Tibial nerve (tissue), 4 donors: ENCODE data around the gene AQP12A. TPM values are rescaled to one million over a fixed set of nuclear protein-coding genes. Genes with fewer than 3 reads are reported as not detected.

Experiments used
- DNase-seq, 2 donors: peaks; one replicate each; pipeline ENCODE4 v3.0.0-alpha.2; 2019; ENCODE audit warnings: low spot score in 2 of 2
- H3K27ac ChIP-seq, 4 donors: fragments of 200-600 bp; sonication (generic) in 3 of 4; one replicate each; pipeline ENCODE4 v1.5.1; 2017 to 2019; ENCODE audit warnings: mild to moderate bottlenecking in 1 of 4
- H3K27me3 ChIP-seq, 2 donors: fragments of 200-600 bp; sonication (generic) in 1 of 2; one replicate each; pipeline versions ENCODE4 v1.5.1 to v1.6.0; 2017 to 2019
- H3K36me3 ChIP-seq, 3 donors: fragments of 200-600 bp; sonication (generic); one replicate each; pipeline ENCODE4 v1.5.1; 2018 to 2019
- H3K4me1 ChIP-seq, 4 donors: fragments of 200-600 bp; sonication (generic) in 3 of 4; one replicate each; pipeline ENCODE4 v1.5.1; 2017 to 2019
- H3K4me3 ChIP-seq, 4 donors: fragments of 200-600 bp; sonication (generic) in 3 of 4; one replicate each; pipeline ENCODE4 v1.5.1; 2017 to 2019; ENCODE audit warnings: mild to moderate bottlenecking in 1 of 4, moderate library complexity in 1 of 4
- H3K9me3 ChIP-seq, 4 donors: fragments of 200-600 bp; sonication (generic) in 3 of 4; one replicate each; pipeline ENCODE4 v1.5.1; 2017 to 2019
- CTCF ChIP-seq, 5 experiments: fragments of 200-600 bp in 3 of 5; fragments of 450-650 bp in 2 of 5; sonication (generic) in 3 of 5; IDR thresholded peaks; one replicate each; pipeline ENCODE4 v1.5.1; 2016 to 2019; ENCODE audit warnings: antibody characterized with exemption in 5 of 5, mild to moderate bottlenecking in 3 of 5, moderate library complexity in 2 of 5
- EP300 ChIP-seq, 2 donors: sonication (generic); formaldehyde crosslinking; IDR thresholded peaks; one replicate each; pipeline ENCODE4 v1.6.1; 2017; ENCODE audit warnings: antibody characterized with exemption in 2 of 2, mild to moderate bottlenecking in 1 of 2
- POLR2A ChIP-seq, 2 donors: fragments of 450-650 bp; IDR thresholded peaks; one replicate each; pipeline ENCODE4 v1.6.1; 2017; ENCODE audit warnings: antibody characterized with exemption in 2 of 2, mild to moderate bottlenecking in 2 of 2, moderate library complexity in 2 of 2
- WGBS, 2 donors: methylation state at CpG; one replicate each; pipeline ENCODE4 v1.1.5; 2018; 5-methylcytosine and 5-hydroxymethylcytosine counted together
- small RNA-seq: library from RNA; depleted of rRNA; stranded (forward); fragments of <200 nt; gene quantifications from one replicate; pipeline ENCODE3, GENCODE V24; 2016
- total RNA-seq, 4 donors: library from RNA; depleted of rRNA; stranded (reverse); fragments of >200 nt; gene quantifications; one replicate each; pipeline ENCODE4 v1.1.0, GENCODE V29; 2016

Gene AQP12A
- total RNA-seq, 4 donors from 2014 or later: 1.2 TPM; not detected in 3

GRCh38 chr2:240742602-240743095 is 51.0 kb downstream of the AQP12A start:
- TF ChIP-seq CTCF (IDR thresholded peaks at IDR 0.05): no peak
- TF ChIP-seq POLR2A (IDR thresholded peaks at IDR 0.05): no peak
- no peak for TF ChIP-seq EP300 (IDR thresholded peaks at IDR 0.05)
- Histone ChIP-seq H3K4me3 (no peak overlapping the region), H3K27me3 (no peaks in the 10 kb centered on the region), H3K36me3 (peaks cover 0 to 52% (median 0%) of the 10 kb centered on the region in 3 donors), H3K4me1 (no peaks in the 10 kb centered on the region), H3K9me3 (no peaks in the 10 kb centered on the region), H3K27ac (no peak overlapping the region)
- DNase-seq: no peak
- 80 to 86% methylated on average over 7 to 13 of the region's 13 CpGs for WGBS, 2 donors

GRCh38 chr2:240745456-240745855 is 53.8 kb downstream of the AQP12A start:
- WGBS, 2 donors: 92 to 96% methylated on average over 15 of the region's 15 CpGs
- Histone ChIP-seq H3K9me3 (no peaks in the 10 kb centered on the region), H3K36me3 (peaks cover 0 to 46% (median 0%) of the 10 kb centered on the region in 3 donors), H3K27ac (no peak overlapping the region), H3K4me1 (no peaks in the 10 kb centered on the region), H3K4me3 (no peak overlapping the region), H3K27me3 (no peaks in the 10 kb centered on the region)
- DNase-seq: no peak
- TF ChIP-seq POLR2A (IDR thresholded peaks at IDR 0.05) (no peak), CTCF (IDR thresholded peaks at IDR 0.05) (no peak), EP300 (IDR thresholded peaks at IDR 0.05) (no peak)

- H3K4me3 ChIP-seq: no peak overlapping the region
- WGBS, 2 donors: 78 to 88% methylated on average over 12 to 13 of the region's 15 CpGs
- no peaks in the 10 kb centered on the region for H3K4me1 ChIP-seq
- H3K36me3 ChIP-seq: peaks cover 0 to 50% (median 0%) of the 10 kb centered on the region in 3 donors
- no peaks in the 10 kb centered on the region for H3K9me3 ChIP-seq
- H3K27ac ChIP-seq: no peak overlapping the region
- no peak for DNase-seq
- no peaks in the 10 kb centered on the region for H3K27me3 ChIP-seq
- TF ChIP-seq EP300 (IDR thresholded peaks at IDR 0.05) (no peak), POLR2A (IDR thresholded peaks at IDR 0.05) (no peak), CTCF (IDR thresholded peaks at IDR 0.05) (no peak)
These were observed 54.3 kb downstream of the AQP12A start for GRCh38 chr2:240745962-240746361.

- no peaks in the 10 kb centered on the region for H3K4me1 ChIP-seq
- 93 to 94% methylated on average over 16 of the region's 16 CpGs for WGBS, 2 donors
- H3K36me3 ChIP-seq: peaks cover 0 to 49% (median 0%) of the 10 kb centered on the region in 3 donors
- no peaks in the 10 kb centered on the region for H3K9me3 ChIP-seq
- H3K27ac ChIP-seq: no peak overlapping the region
- no peak overlapping the region for H3K4me3 ChIP-seq
- no peak for DNase-seq
- H3K27me3 ChIP-seq: no peaks in the 10 kb centered on the region
- TF ChIP-seq CTCF (IDR thresholded peaks at IDR 0.05) (no peak), EP300 (IDR thresholded peaks at IDR 0.05) (no peak), POLR2A (IDR thresholded peaks at IDR 0.05) (no peak)
These were observed 55.0 kb downstream of the AQP12A start for GRCh38 chr2:240746671-240747070.

GRCh38 chr2:240747256-240747655 is 55.6 kb downstream of the AQP12A start:
- H3K36me3 ChIP-seq: peaks cover 0 to 49% (median 0%) of the 10 kb centered on the region in 3 donors
- TF ChIP-seq POLR2A (IDR thresholded peaks at IDR 0.05) (no peak), EP300 (IDR thresholded peaks at IDR 0.05) (no peak), CTCF (IDR thresholded peaks at IDR 0.05) (no peak)
- WGBS, 2 donors: 91 to 92% methylated on average over 5 to 11 of the region's 11 CpGs
- H3K27ac ChIP-seq: no peak overlapping the region
- no peak for DNase-seq
- H3K9me3 ChIP-seq: no peaks in the 10 kb centered on the region
- H3K4me3 ChIP-seq: no peak overlapping the region
- H3K27me3 ChIP-seq: no peaks in the 10 kb centered on the region
- no peaks in the 10 kb centered on the region for H3K4me1 ChIP-seq

Small RNA genes within 50 kb of the gene (small RNA-seq; reads per million reads assigned to genes)
- not detected for gene AC011298.3

Other genes with a start within 250 kb of the AQP12A start
- 10 to 100 TPM; 14.2 to 24.0 (median 21.4) TPM for gene ANKMY1, start 133.9 kb upstream of the AQP12A start, total RNA-seq
- gene DUSP28, start 131.5 kb upstream of the AQP12A start, total RNA-seq: 10 to 100 TPM in 1 of 4 donors, 1 to 10 TPM in 3; 4.5 to 16.1 (median 7.2) TPM
- 10 to 100 TPM; 55.3 to 90.6 (median 64.0) TPM for gene RNPEPL1, start 123.4 kb upstream of the AQP12A start, total RNA-seq
- 10 to 100 TPM; 28.0 to 66.3 (median 54.8) TPM for gene CAPN10, start 105.1 kb upstream of the AQP12A start, total RNA-seq
- gene GPR35, start 66.4 kb upstream of the AQP12A start, total RNA-seq: 1 to 10 TPM in 3 of 4 donors, under 1 TPM in 1; 0.90 to 8.2 (median 2.0) TPM
- under 1 TPM in 1 of 4 donors, not detected in 3; 0.22 TPM for gene AQP12B, start 9.0 kb upstream of the AQP12A start, total RNA-seq
- gene KIF1A, start 128.4 kb downstream of the AQP12A start, total RNA-seq: 10 to 100 TPM; 31.9 to 82.2 (median 45.3) TPM
- under 1 TPM in 1 of 4 donors, not detected in 3; 0.30 TPM for gene AGXT, start 177.0 kb downstream of the AQP12A start, total RNA-seq
- gene MAB21L4, start 204.3 kb downstream of the AQP12A start, total RNA-seq: not detected
- 1 to 10 TPM in 1 of 4 donors, under 1 TPM in 1, not detected in 2; 0.44 to 1.2 TPM for gene CROCC2, start 214.5 kb downstream of the AQP12A start, total RNA-seq